LNCAP (cell line): ENCODE results near the gene NLRP9.

Source experiments
- TF ChIP-seq, protein P1 (sequence below): fragments of 450-650 bp; IDR thresholded peaks from 2 replicates; pipeline ENCODE4 v1.5.1; 2017; ENCODE audit warnings: mild to moderate bottlenecking

Gene NLRP9

DNA sequence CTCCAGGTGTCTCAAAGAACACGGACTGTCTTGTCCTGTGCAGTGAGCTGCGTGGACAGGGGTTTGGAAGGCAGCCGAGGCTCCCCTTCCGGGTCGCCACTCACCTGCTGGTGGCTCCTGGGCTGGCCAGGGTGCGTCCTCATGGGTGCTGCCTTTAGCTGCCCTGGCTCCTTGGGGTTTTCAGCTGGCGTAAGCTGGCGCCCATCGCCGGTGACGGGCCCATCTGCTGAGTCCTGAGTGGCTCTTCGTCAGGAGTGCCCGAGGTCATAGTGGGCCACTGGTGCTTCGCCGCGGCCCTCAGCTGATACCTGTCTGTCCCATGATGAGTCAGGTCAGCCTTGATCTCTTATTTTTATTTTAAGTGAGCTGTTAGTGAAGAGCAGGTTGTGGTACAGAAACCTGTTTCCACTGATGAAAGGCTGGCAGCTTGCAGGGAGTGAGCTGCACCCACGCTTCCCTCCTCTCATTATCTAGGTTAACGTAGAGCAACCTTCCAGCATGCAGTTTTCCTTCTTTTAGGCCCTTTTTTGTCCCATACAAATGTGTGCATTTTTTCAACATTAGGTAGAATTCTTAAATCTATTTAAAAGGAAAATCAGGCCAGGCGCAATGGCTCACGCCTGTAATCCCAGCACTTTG is 44.7 kb downstream of the NLRP9 start:
- TF ChIP-seq, protein P1, sequence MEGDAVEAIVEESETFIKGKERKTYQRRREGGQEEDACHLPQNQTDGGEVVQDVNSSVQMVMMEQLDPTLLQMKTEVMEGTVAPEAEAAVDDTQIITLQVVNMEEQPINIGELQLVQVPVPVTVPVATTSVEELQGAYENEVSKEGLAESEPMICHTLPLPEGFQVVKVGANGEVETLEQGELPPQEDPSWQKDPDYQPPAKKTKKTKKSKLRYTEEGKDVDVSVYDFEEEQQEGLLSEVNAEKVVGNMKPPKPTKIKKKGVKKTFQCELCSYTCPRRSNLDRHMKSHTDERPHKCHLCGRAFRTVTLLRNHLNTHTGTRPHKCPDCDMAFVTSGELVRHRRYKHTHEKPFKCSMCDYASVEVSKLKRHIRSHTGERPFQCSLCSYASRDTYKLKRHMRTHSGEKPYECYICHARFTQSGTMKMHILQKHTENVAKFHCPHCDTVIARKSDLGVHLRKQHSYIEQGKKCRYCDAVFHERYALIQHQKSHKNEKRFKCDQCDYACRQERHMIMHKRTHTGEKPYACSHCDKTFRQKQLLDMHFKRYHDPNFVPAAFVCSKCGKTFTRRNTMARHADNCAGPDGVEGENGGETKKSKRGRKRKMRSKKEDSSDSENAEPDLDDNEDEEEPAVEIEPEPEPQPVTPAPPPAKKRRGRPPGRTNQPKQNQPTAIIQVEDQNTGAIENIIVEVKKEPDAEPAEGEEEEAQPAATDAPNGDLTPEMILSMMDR = no peak

DNA sequence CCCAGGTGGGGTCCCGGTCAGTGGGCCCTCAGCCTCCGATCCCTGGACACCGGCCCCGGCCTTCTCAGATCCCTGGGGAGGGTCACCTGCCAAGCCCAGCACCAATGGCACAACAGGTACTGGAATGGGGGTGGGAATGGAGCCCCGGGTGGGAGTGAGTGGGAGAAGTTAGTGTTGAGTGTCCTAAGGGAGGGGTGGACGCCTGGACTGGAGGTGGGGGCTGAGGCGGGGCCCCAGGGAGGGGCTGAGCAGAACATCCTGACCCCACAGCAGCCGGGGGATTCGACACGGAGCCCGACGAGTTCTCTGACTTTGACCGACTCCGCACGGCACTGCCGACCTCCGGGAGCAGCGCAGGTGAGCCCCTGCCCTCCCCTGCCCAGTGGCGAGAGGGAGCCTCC is 45.5 kb downstream of the NLRP9 start:
- TF ChIP-seq, protein P1 = no peak

DNA sequence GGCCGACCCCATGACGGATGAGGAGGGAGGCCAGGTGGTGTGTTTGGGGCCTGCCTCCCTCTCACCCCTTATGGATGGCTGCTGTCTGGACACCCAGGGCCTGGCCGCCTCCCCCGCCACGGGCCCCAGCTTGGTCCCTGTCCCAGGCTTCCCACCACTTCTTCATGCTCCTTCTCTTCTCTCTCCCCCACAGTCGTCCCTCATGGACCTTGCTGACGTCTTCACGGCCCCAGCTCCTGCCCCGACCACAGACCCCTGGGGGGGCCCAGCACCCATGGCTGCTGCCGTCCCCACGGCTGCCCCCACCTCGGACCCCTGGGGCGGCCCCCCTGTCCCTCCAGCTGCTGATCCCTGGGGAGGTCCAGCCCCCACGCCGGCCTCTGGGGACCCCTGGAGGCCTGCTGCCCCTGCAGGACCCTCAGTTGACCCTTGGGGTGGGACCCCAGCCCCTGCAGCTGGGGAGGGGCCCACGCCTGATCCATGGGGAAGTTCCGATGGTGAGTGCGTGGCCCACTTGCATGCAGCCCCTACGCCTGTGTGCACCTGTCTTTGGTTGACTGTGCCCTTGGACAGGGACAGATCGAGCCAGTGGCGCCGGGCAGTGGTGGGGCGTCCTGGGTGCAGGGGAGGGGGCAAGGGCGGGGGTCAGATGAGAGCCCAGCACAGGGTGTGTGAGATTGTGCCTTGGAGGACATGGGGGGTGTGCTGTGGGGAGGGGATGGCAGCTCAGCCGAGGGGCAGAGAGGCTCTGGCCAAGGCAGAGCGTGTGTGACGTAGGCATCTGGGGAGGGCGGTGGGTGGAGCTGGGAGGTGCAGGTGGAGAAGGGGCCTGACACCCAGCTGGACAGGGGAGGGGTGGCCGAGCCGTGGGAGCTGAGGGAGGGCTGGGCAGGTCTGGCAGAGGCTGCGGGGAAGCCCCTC is 46.4 kb downstream of the NLRP9 start:
- TF ChIP-seq, protein P1 = no peak

DNA sequence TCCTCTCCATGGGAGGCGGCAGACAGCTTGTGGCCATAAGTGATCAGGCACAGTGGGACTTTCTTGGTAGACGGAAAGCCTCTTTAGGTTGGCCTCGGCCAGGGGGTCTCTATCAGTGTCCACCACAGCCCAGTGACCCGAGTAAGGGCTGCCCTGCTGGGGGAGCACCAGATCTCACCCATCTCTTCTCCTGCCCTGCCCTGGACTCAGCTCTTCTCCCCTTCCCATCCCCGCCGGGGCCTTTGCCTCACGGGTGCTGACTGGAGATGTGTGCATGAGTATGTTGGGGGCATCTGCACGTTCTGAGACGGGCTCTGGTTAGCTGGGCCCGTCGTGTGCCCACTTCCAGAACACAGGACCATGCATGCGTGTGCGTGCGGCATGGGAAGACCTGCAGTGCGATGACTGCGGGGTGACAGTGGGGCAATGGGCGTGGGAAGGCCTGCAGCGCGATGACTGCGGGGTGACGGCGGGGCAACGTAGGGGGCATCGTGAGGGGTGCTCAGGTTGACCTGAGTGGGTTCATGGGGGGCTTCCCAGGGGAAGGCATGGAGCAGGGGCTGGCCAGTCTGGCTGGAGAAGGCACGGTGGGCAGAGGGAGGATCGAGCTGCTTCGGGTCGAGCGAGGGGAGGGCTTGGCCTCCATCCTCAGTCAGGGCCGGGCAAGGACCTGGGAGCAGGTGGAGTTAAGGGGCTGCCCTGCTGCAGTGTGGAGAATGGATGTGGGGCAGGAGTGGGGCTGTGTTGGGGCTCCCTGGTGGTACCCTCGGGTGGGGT is 47.2 kb downstream of the NLRP9 start:
- TF ChIP-seq, protein P1 = no peak

DNA sequence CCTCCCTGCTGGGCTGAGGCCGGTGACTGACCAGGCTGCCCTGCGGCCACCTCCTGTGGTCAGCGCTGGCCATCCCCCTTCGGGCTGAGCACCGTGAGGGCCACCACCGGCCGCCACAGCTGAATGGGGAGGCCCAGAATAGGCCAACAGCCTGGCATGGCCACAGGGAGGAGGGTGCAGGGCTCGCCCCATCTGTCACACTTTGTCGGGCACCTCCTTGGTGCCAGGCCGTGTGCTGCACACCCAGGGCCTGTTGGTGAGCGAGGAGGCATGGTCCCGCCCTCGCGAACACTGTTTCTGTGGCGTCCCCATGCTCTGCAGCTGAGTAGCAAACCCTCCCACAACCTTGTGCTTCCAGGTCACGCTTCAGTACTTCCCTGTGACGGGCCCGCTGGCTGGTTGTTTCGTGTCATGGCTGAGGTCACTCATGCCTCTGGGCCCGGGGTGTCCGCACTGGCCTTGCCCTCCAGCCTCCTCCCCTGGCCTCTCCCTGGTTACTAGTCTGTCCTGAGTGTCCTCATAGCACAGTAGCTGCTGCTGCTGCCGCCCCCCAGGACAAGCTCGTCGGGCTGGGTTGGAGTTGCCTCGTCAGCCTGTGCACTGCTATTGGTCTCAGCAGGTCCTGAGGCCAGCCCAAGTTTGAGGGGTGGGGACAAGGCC is 48.0 kb downstream of the NLRP9 start:
- TF ChIP-seq, protein P1 = no peak

DNA sequence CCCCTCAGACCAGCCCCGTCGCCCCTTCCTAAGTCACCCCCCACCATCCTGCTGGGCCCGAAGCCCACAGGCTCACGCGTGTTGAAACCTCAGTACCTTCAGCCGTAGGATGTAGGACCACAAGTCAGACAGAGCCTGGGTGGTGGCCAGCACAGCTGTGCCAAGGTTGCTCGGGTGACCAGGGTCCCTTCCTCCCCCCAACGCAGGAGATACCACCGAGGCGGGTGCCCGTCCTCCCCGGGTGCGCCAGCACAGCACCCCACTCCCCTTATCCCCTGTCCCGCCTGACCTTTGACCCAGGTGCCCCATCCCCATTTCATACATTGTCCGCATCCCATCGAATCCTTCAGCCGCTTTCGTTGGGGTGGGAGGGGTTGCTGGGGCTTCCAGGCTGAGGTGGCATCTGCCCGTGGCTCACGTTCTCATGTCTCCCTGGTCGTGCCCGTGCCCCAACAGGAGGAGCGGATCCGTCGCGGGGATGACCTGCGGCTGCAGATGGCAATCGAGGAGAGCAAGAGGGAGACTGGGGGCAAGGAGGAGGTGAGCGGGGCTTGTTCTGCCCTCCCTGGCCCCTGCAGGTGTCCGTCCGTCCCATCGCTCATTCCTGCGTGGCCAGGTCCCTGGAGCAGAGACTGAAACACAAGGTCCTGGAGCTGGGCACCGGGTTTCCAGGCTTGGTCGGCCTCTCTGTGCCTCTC is 48.6 kb downstream of the NLRP9 start:
- TF ChIP-seq, protein P1 = no peak
